Aorta (tissue), 5 donors: ENCODE data around the gene RAB3B. TPM values are rescaled to one million over a fixed set of nuclear protein-coding genes. Genes with fewer than 3 reads are reported as not detected.
"Not testable (repeated sequence)": the region's sequence is repeated elsewhere in the genome, so short reads cannot be mapped to it uniquely, and the experiment has no call there.

Source experiments
- ATAC-seq: fragments of 200-7000 bp; cut with Tn5 transposase; one replicate; pipeline ENCODE4 v1.9.1; 2022; ENCODE audit warnings: moderate library complexity; ENCODE audit not compliant: low FRiP score
- DNase-seq, 2 donors: peaks; one replicate each; pipeline ENCODE4 v3.0.0-alpha.2; 2020
- H3K27ac ChIP-seq, 2 donors: one replicate each; pipeline ENCODE4 v1.5.1; 2013; ENCODE audit warnings: low read length in 2 of 2, mild to moderate bottlenecking in 2 of 2, moderate library complexity in 2 of 2, control low read depth in 1 of 2, inconsistent platforms in 1 of 2, low read depth in 1 of 2
- H3K27me3 ChIP-seq, 2 donors: one replicate each; pipeline ENCODE4 v1.6.1; 2013; ENCODE audit warnings: control low read depth in 1 of 2, low read length in 1 of 2, mild to moderate bottlenecking in 1 of 2, moderate library complexity in 1 of 2; ENCODE audit not compliant: insufficient read depth in 2 of 2, control insufficient read depth in 1 of 2
- H3K36me3 ChIP-seq, 2 donors: one replicate each; pipeline ENCODE4 v1.6.1; 2013; ENCODE audit warnings: control low read depth in 1 of 2, low read length in 1 of 2, mild to moderate bottlenecking in 1 of 2; ENCODE audit not compliant: insufficient read depth in 2 of 2, control insufficient read depth in 1 of 2
- H3K4me1 ChIP-seq, 2 donors: one replicate each; pipeline ENCODE4 v1.6.1; 2013; ENCODE audit warnings: low read length in 2 of 2, control low read depth in 1 of 2, mild to moderate bottlenecking in 1 of 2, moderate library complexity in 1 of 2; ENCODE audit not compliant: insufficient read depth in 2 of 2, control insufficient read depth in 1 of 2
- H3K4me3 ChIP-seq, 2 donors: one replicate each; pipeline ENCODE4 v1.5.1; 2013; ENCODE audit warnings: low read length in 2 of 2, control low read depth in 1 of 2, mild to moderate bottlenecking in 1 of 2
- H3K9me3 ChIP-seq: one replicate; pipeline ENCODE4 v1.6.1; 2013; ENCODE audit warnings: mild to moderate bottlenecking, low read length; ENCODE audit not compliant: control insufficient read depth
- WGBS, 2 donors: extraction: QIAGEN DNeasy Blood & Tissue Kit; methylation state at CpG; one replicate each; pipeline ENCODE4 v1.1.7; 2013; 5-methylcytosine and 5-hydroxymethylcytosine counted together
- intact Hi-C, 2 donors: fragments of 100-400 bp; cut with DNase I; formaldehyde crosslinking; loops; one replicate each; pipeline versions ENCODE4 v1.14.2 to v1.15.0; 2022
- polyA plus RNA-seq, 2 donors: library from polyadenylated mRNA; stranded (reverse); fragments of 200-250 nt; gene quantifications; one replicate each; pipeline ENCODE4 v1.2.3, GENCODE V29; 2013
- total RNA-seq, 2 donors: library from RNA; stranded (reverse); fragmentation: NEBNext Ultra II Directional; extraction: Animal tissue kit (Norgen Biotek cat#: 25700); gene quantifications; one replicate each; pipeline ENCODE4 v1.2.1, GENCODE V29; 2021
- donor health status: healthy with polysubstance abuse.
- donor health status: Bipolar disorder and iron deficiency.
- donor health status: DM: no; HTN: no; CAD: no.
- donor health status: DM: no; HTN: no; CAD: no.
- donor health status: DM: yes; HTN: yes; CAD: no.

The RAB3B gene
- total and polyA plus RNA-seq, 4 donors, result 0.03 to 0.13 (median 0.04) TPM

DNA sequence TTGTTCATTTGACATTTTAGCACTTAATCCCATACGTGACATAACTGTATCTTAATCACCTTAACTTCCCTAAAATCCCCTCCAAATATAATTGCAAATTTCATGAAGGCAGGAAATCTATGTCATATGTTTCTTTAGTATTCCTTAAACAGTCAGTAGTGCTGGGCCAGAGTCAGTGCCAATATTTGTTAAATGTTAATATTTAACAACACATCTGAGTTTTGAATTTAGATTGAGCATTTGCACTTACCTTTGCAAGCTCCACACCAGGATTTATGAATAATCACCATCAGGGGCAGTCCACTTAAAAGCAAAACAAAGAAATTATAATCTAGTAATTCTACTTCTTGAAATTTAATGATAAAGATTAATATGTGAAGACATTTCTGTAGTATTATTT lies 37.8 kb upstream of the RAB3B start:
- ATAC-seq, result no peak
- DNase-seq, result no peak
- H3K9me3 ChIP-seq, result no peaks in the 10 kb centered on the region
- no peak overlapping the region for H3K4me3 ChIP-seq
- H3K4me1 ChIP-seq, result no peaks in the 10 kb centered on the region
- no peaks in the 10 kb centered on the region for H3K27me3 ChIP-seq
- intact Hi-C loops, result no loop called here
- peaks cover 0 to 2% of the 10 kb centered on the region in 2 donors for H3K36me3 ChIP-seq
- WGBS, 2 donors, result 89 to 93% methylated on average over 1 of the region's 1 CpG
- H3K27ac ChIP-seq, result no peak overlapping the region

DNA sequence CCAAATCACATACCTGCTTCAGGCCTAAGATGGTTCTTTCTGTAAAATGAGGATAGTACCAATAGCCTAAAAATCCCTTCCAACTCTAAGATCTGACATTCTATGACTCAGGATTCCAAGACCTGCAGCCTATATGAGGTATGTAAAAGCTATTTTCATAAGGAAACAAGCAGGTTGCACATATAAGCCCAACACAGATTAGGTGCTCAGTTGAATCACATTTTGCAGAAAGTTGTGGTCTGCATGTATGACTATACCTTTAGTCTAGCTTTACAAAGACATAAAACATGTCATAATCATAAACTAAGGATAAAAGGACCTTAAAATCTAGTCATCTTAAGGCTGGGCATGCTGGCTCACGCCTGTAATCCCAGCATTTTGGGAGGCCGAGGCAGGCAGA lies 35.8 kb upstream of the RAB3B start:
- Histone ChIP-seq H3K9me3 (no peaks in the 10 kb centered on the region), H3K36me3 (peaks cover 4% of the 10 kb centered on the region in 2 donors), H3K4me3 (no peak overlapping the region), H3K27me3 (no peaks in the 10 kb centered on the region), H3K4me1 (no peaks in the 10 kb centered on the region), H3K27ac (no peak overlapping the region)
- WGBS, 2 donors, result 97 to 98% methylated on average over 2 of the region's 2 CpGs
- intact Hi-C loops, result no loop called here
- ATAC-seq (no peak), DNase-seq (no peak)

- WGBS, 2 donors, result 78 to 83% methylated on average over 2 of the region's 2 CpGs
- Histone ChIP-seq H3K27me3 (no peaks in the 10 kb centered on the region), H3K36me3 (peaks cover 8% of the 10 kb centered on the region in 2 donors), H3K9me3 (no peaks in the 10 kb centered on the region), H3K27ac (no peak overlapping the region), H3K4me1 (no peaks in the 10 kb centered on the region), H3K4me3 (no peak overlapping the region)
- no peak for ATAC-seq
- no peak for DNase-seq
- intact Hi-C loops, result no loop called here
Observed at GRCh38 chr1:52022133-52022532, 31.6 kb upstream of the RAB3B start.

DNA sequence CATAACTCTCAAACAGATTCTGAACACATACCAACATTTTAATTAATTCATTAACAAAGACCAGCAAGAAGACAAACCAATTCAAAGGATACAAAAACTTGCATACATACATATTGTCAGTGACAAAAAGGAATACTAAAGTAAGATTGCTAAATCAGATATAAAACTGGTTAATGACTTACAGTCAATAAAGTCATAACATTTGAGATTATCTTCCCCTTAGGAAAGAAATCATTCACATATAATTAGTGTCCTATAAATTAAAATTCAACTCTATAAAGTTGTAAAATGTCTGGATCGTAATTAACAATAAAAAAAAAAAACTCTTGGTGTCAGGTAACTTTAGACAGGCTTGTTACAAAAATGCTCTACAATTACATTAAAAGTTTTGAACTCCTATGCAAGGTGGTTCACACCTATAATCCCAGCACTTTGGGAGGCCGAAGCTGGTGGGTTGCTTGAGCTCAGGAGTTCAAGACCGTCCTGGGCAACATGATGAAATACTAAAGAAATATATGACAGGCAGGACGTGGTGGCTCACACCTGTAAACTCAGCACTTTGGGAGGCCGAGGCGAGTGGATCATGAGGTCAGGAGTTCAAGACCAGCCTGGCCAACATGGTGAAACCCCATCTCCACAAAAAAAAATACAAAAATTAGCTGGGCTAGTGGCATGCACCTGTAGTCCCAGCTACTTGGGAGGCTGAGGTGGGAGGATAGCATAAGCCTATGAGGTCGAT lies 17.7 kb upstream of the RAB3B start:
- no peak overlapping the region for H3K27ac ChIP-seq
- H3K9me3 ChIP-seq, result no peaks in the 10 kb centered on the region
- intact Hi-C loops, result no loop called here
- peaks cover 2 to 4% of the 10 kb centered on the region in 2 donors for H3K4me1 ChIP-seq
- H3K36me3 ChIP-seq, result no peaks in the 10 kb centered on the region
- no peak overlapping the region for H3K4me3 ChIP-seq
- ATAC-seq (no peak), DNase-seq (no peak)
- no peaks in the 10 kb centered on the region for H3K27me3 ChIP-seq
- WGBS, 2 donors, result 96% methylated on average over 7 of the region's 7 CpGs

GRCh38 chr1:52007215-52008002 lies 16.9 kb upstream of the RAB3B start:
- no peaks in the 10 kb centered on the region for H3K27me3 ChIP-seq
- ATAC-seq (no peak), DNase-seq (no peak)
- H3K4me1 ChIP-seq, result peaks cover 2 to 4% of the 10 kb centered on the region in 2 donors
- H3K36me3 ChIP-seq, result no peaks in the 10 kb centered on the region
- WGBS, 2 donors, result 13% methylated on average over 5 of the region's 5 CpGs
- no peak overlapping the region for H3K4me3 ChIP-seq
- intact Hi-C loops, result no loop called here
- H3K27ac ChIP-seq, result no peak overlapping the region
- H3K9me3 ChIP-seq, result no peaks in the 10 kb centered on the region

GRCh38 chr1:52006081-52006553 lies 15.6 kb upstream of the RAB3B start:
- H3K4me1 ChIP-seq, ATAC-seq, intact Hi-C loops, H3K27me3 ChIP-seq, H3K36me3 ChIP-seq, H3K4me3 ChIP-seq, H3K9me3 ChIP-seq, DNase-seq: not testable (repeated sequence)
- WGBS, 2 donors, result 67% methylated on average over 4 to 5 of the region's 5 CpGs
- H3K27ac ChIP-seq, result peak overlapping the region in 1 of 2 donors; percentile 75

DNA sequence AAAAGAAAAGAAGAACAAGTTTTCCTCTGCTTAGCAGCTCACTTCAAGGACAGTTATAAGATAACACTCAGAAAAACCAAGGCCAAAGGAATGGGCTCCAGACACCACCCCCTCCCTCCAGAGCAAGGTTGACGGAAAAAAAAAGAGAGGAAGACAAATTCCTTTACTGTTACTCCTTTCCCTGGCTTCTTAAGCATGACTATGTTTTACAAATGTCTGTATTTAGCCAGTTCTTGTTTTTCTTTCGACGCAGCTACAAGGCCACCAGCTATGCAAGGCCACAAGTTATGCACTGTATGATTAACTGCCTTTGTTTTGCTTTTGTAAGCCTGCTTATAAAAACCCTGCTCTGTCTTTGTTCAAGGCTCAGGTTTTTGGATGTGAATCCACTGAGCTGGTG lies 15.0 kb upstream of the RAB3B start:
- H3K4me3 ChIP-seq, H3K4me1 ChIP-seq, H3K36me3 ChIP-seq, H3K9me3 ChIP-seq, ATAC-seq, H3K27me3 ChIP-seq, DNase-seq: not testable (repeated sequence)
- WGBS, 2 donors, result 0 to 7% methylated on average over 3 of the region's 3 CpGs
- H3K27ac ChIP-seq, result peak overlapping the region; percentile 28 to 75
- intact Hi-C loops, result loop anchor here in 1 of 2 donors (2.0 kb wide), 1 partner anchor 109 kb away; no protein-coding TSS in a partner anchor

GRCh38 chr1:52003877-52004276 lies 13.4 kb upstream of the RAB3B start:
- H3K4me1 ChIP-seq, result peaks cover 2 to 3% of the 10 kb centered on the region in 2 donors
- H3K36me3 ChIP-seq, result no peaks in the 10 kb centered on the region
- DNase-seq (no peak), ATAC-seq (no peak)
- WGBS, 2 donors, result 65 to 69% methylated on average over 4 of the region's 4 CpGs
- H3K9me3 ChIP-seq, result no peaks in the 10 kb centered on the region
- no peak overlapping the region for H3K4me3 ChIP-seq
- no peaks in the 10 kb centered on the region for H3K27me3 ChIP-seq
- intact Hi-C loops, result loop anchor here (2.0 to 5.0 kb wide), 2 partner anchors 107 kb away; no protein-coding TSS in a partner anchor
- H3K27ac ChIP-seq, result no peak overlapping the region
